ENCODE results near the gene OR6N1. TPM values are rescaled to one million over a fixed set of nuclear protein-coding genes. Genes with fewer than 3 reads are reported as not detected.

OR6N1 gene
- total RNA-seq, 1 experiment from 2014 or later: not detected

- TF ChIP-seq JUND (IDR thresholded peaks at IDR 0.05): no peak
- TF ChIP-seq POLR2AphosphoS5 (IDR thresholded peaks at IDR 0.05; ENCODE audit: low read depth, low read length): no peak
- no peak for TF ChIP-seq YY1 (IDR thresholded peaks at IDR 0.05; ENCODE audit: extremely low read depth, insufficient replicate concordance, low read depth, low read length)
- TF ChIP-seq SP1 (IDR thresholded peaks at IDR 0.05; ENCODE audit: low read depth): no peak
- TF ChIP-seq SIN3A (IDR thresholded peaks at IDR 0.05; ENCODE audit: low read depth): no peak
- no peak for TF ChIP-seq ZFX (IDR thresholded peaks at IDR 0.05)
- no peak for TF ChIP-seq TCF7L2 (IDR thresholded peaks at IDR 0.05; ENCODE audit: borderline replicate concordance, extremely low read depth, insufficient read depth, insufficient read length)
- TF ChIP-seq POLR2A (IDR thresholded peaks at IDR 0.05; ENCODE audit: borderline replicate concordance, extremely low read depth, insufficient read depth, insufficient read length): no peak
- no peak for TF ChIP-seq EZH2phosphoT487 (IDR thresholded peaks at IDR 0.05; ENCODE audit: borderline replicate concordance)
- no peak for TF ChIP-seq ZBTB33 (IDR thresholded peaks at IDR 0.05; ENCODE audit: extremely low read depth, insufficient replicate concordance, low read length)
- TF ChIP-seq ZNF274 (IDR thresholded peaks at IDR 0.05; ENCODE audit: low read depth, low read length): no peak
- TF ChIP-seq CBX3 (IDR thresholded peaks at IDR 0.05; ENCODE audit: low read depth): no peak
- Histone ChIP-seq H4K20me1 (ENCODE audit: insufficient read depth) (no peaks in the 10 kb centered on the region), H3K4me1 (ENCODE audit: control insufficient read depth in 1 of 2, insufficient read depth in 2 of 2, low read length in 2 of 2) (no peaks in the 10 kb centered on the region), H3K36me3 (ENCODE audit: control insufficient read depth in 1 of 2, insufficient read depth in 2 of 2, low read length in 2 of 2) (no peaks in the 10 kb centered on the region), H2AFZ (ENCODE audit: low read depth, low read length, poor library complexity, severe bottlenecking) (no peak overlapping the region), H3K9ac (ENCODE audit: low read length) (no peak overlapping the region), H3K9me2 (ENCODE audit: insufficient read depth) (no peaks in the 10 kb centered on the region), H3K4me3 (replicated peaks in 1 of 2; ENCODE audit: low read depth in 1 of 2, low read length in 2 of 2) (no peak overlapping the region), H3K27me3 (ENCODE audit: insufficient read depth, low read length) (no peaks in the 10 kb centered on the region), H3K4me2 (ENCODE audit: low read length) (no peak overlapping the region), H3K9me3 (ENCODE audit: control insufficient read depth in 1 of 2, insufficient read depth in 1 of 2, low read depth in 1 of 2, low read length in 2 of 2) (no peaks in the 10 kb centered on the region), H3K79me2 (ENCODE audit: insufficient read depth, low read length) (no peaks in the 10 kb centered on the region), H3K27ac (ENCODE audit: low read depth, low read length) (no peak overlapping the region)
- BruUV-seq (replicated peaks): no TSS peak
- DNase-seq (ENCODE audit: low read depth, low spot score) (no peak), ATAC-seq (no peak)
- POLR2A ChIA-PET: no interaction called here
- CTCF ChIA-PET: no interaction called here
- intact Hi-C loops (cut with micrococcal nuclease): no loop called here
- RAD21 ChIA-PET (ENCODE audit: low non-redundant PET in 1 of 2, low total read pairs in 2 of 2, uncharacterized antibody in 2 of 2, unreplicated experiment in 2 of 2): no interaction called here
Observed at GRCh38 chr1:158818975-158819431, 47.0 kb upstream of the OR6N1 start.
